Parathyroid adenoma (tissue), 2 donors: Measurements from ENCODE around the gene PIGK.

Experiments
- H2AFZ ChIP-seq: fragments of 300-600 bp; sonication (generic); one replicate; pipeline ENCODE4 v1.7.0; 2017; ENCODE audit warnings: antibody characterized with exemption, mild to moderate bottlenecking
- H3K27ac ChIP-seq: fragments of 300-600 bp; sonication (generic); one replicate; pipeline ENCODE4 v1.7.0; 2017
- H3K27me3 ChIP-seq: fragments of 300-600 bp; sonication (generic); one replicate; pipeline ENCODE4 v1.7.0; 2017; ENCODE audit warnings: low read length; ENCODE audit not compliant: control insufficient read depth, insufficient read depth
- H3K36me3 ChIP-seq: fragments of 300-600 bp; sonication (generic); one replicate; pipeline ENCODE4 v1.7.0; 2017; ENCODE audit warnings: low read length; ENCODE audit not compliant: control insufficient read depth, insufficient read depth
- H3K4me1 ChIP-seq: fragments of 300-600 bp; sonication (generic); one replicate; pipeline ENCODE4 v1.7.0; 2017; ENCODE audit warnings: control low read depth
- H3K4me2 ChIP-seq: fragments of 300-600 bp; sonication (generic); one replicate; pipeline ENCODE4 v1.7.0; 2017; ENCODE audit warnings: low read length
- H3K4me3 ChIP-seq: fragments of 300-600 bp; sonication (generic); one replicate; pipeline ENCODE4 v1.7.0; 2017; ENCODE audit warnings: low read depth, low read length
- H3K79me2 ChIP-seq: fragments of 300-600 bp; sonication (generic); one replicate; pipeline ENCODE4 v1.7.0; 2017; ENCODE audit warnings: control low read depth
- H3K9ac ChIP-seq: fragments of 300-600 bp; sonication (generic); one replicate; pipeline ENCODE4 v1.7.0; 2017; ENCODE audit warnings: mild to moderate bottlenecking
- H3K9me3 ChIP-seq: fragments of 300-600 bp; sonication (generic); one replicate; pipeline ENCODE4 v1.7.0; 2017; ENCODE audit warnings: low read length; ENCODE audit not compliant: control insufficient read depth
- CTCF ChIP-seq: fragments of 300-600 bp; sonication (generic); IDR thresholded peaks from one replicate; pipeline ENCODE4 v1.7.0; 2017; ENCODE audit warnings: antibody characterized with exemption, mild to moderate bottlenecking
- donor health status: primary hyperparathyroidism.

PIGK gene

GRCh38 chr1:77081834-77082233 lies 137.4 kb downstream of the PIGK start:
- Histone ChIP-seq H3K4me3 (no peak overlapping the region), H3K4me2 (no peak overlapping the region), H3K27me3 (no peaks in the 10 kb centered on the region), H3K9ac (no peak overlapping the region), H3K79me2 (no peaks in the 10 kb centered on the region), H3K9me3 (no peaks in the 10 kb centered on the region), H3K4me1 (no peaks in the 10 kb centered on the region), H3K36me3 (no peaks in the 10 kb centered on the region), H3K27ac (no peak overlapping the region), H2AFZ (no peak overlapping the region)
- TF ChIP-seq CTCF = no peak

GRCh38 chr1:77076759-77077158 lies 142.5 kb downstream of the PIGK start:
- H3K9me3 ChIP-seq = no peaks in the 10 kb centered on the region
- H3K27ac ChIP-seq = no peak overlapping the region
- H2AFZ ChIP-seq = no peak overlapping the region
- H3K4me3 ChIP-seq = no peak overlapping the region
- no peaks in the 10 kb centered on the region for H3K4me1 ChIP-seq
- TF ChIP-seq CTCF = no peak
- no peaks in the 10 kb centered on the region for H3K79me2 ChIP-seq
- H3K9ac ChIP-seq = no peak overlapping the region
- no peak overlapping the region for H3K4me2 ChIP-seq
- no peaks in the 10 kb centered on the region for H3K36me3 ChIP-seq
- no peaks in the 10 kb centered on the region for H3K27me3 ChIP-seq

GRCh38 chr1:77068013-77068412 lies 151.2 kb downstream of the PIGK start:
- H3K79me2 ChIP-seq = no peaks in the 10 kb centered on the region
- H3K4me3 ChIP-seq = no peak overlapping the region
- no peak overlapping the region for H3K4me2 ChIP-seq
- no peak overlapping the region for H2AFZ ChIP-seq
- H3K9ac ChIP-seq = no peak overlapping the region
- no peaks in the 10 kb centered on the region for H3K9me3 ChIP-seq
- H3K36me3 ChIP-seq = no peaks in the 10 kb centered on the region
- H3K4me1 ChIP-seq = no peaks in the 10 kb centered on the region
- H3K27me3 ChIP-seq = no peaks in the 10 kb centered on the region
- no peak for TF ChIP-seq CTCF
- no peak overlapping the region for H3K27ac ChIP-seq

- no peaks in the 10 kb centered on the region for H3K4me1 ChIP-seq
- H3K27me3 ChIP-seq = no peaks in the 10 kb centered on the region
- no peak overlapping the region for H2AFZ ChIP-seq
- no peak for TF ChIP-seq CTCF
- H3K27ac ChIP-seq = no peak overlapping the region
- H3K9ac ChIP-seq = no peak overlapping the region
- no peaks in the 10 kb centered on the region for H3K9me3 ChIP-seq
- no peaks in the 10 kb centered on the region for H3K79me2 ChIP-seq
- no peak overlapping the region for H3K4me3 ChIP-seq
- no peak overlapping the region for H3K4me2 ChIP-seq
- no peaks in the 10 kb centered on the region for H3K36me3 ChIP-seq
Observed at GRCh38 chr1:77065693-77066342, 153.4 kb downstream of the PIGK start.

- H3K4me3 ChIP-seq = no peak overlapping the region
- no peak overlapping the region for H3K9ac ChIP-seq
- no peaks in the 10 kb centered on the region for H3K9me3 ChIP-seq
- no peak for TF ChIP-seq CTCF
- no peaks in the 10 kb centered on the region for H3K27me3 ChIP-seq
- no peak overlapping the region for H3K4me2 ChIP-seq
- no peaks in the 10 kb centered on the region for H3K4me1 ChIP-seq
- no peak overlapping the region for H2AFZ ChIP-seq
- no peak overlapping the region for H3K27ac ChIP-seq
- H3K79me2 ChIP-seq = no peaks in the 10 kb centered on the region
- no peaks in the 10 kb centered on the region for H3K36me3 ChIP-seq
Observed at GRCh38 chr1:77064246-77064645, 155.0 kb downstream of the PIGK start.
